ENCODE data around the gene RPS3.
"Not testable (repeated sequence)": the region's sequence is repeated elsewhere in the genome, so short reads cannot be mapped to it uniquely, and the experiment has no call there.

DNA sequence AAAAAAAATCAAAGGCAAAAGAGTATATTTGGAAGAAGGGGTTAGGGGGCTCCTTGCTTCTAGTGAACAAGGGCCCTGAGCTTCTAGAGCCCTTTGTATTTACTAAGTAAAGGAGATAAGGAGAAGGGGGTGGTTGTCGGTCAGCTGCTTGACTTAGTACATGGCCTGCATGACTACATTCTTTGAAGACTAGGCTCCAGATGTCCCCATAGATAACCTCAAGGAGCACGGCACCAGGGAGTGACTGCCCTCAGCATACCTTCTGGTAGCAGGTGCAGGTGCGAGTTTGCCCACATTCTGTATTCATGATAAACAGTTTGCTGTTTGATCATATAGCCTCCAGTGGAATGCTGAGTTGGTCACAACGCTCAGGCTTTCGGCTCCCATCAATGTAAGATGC is 32.5 kb upstream of the RPS3 start:
- not testable (repeated sequence) for TF ChIP-seq TCF4 (CRISPR knock-in tag; IDR thresholded peaks at IDR 0.05; ENCODE audit: borderline replicate concordance); CREB5 (CRISPR knock-in tag; IDR thresholded peaks at IDR 0.05; ENCODE audit: low read depth); RARB (CRISPR knock-in tag; IDR thresholded peaks at IDR 0.05); ARNTL (CRISPR knock-in tag; IDR thresholded peaks at IDR 0.05; ENCODE audit: borderline replicate concordance, low read depth); ZNF70 (CRISPR knock-in tag; IDR thresholded peaks at IDR 0.05); PATZ1 (CRISPR knock-in tag; IDR thresholded peaks at IDR 0.05; ENCODE audit: borderline replicate concordance); ZNF8 (CRISPR knock-in tag; IDR thresholded peaks at IDR 0.05); ESRRG (CRISPR knock-in tag; IDR thresholded peaks at IDR 0.05)
